Right kidney (tissue), 1 donor: ENCODE measurements around the gene MUC2.
"Not testable (repeated sequence)": the region's sequence is repeated elsewhere in the genome, so short reads cannot be mapped to it uniquely, and the experiment has no call there.

Source experiments
- DNase-seq: peaks from one replicate; pipeline ENCODE4 v3.0.0-alpha.2; 2016

Gene MUC2

DNA sequence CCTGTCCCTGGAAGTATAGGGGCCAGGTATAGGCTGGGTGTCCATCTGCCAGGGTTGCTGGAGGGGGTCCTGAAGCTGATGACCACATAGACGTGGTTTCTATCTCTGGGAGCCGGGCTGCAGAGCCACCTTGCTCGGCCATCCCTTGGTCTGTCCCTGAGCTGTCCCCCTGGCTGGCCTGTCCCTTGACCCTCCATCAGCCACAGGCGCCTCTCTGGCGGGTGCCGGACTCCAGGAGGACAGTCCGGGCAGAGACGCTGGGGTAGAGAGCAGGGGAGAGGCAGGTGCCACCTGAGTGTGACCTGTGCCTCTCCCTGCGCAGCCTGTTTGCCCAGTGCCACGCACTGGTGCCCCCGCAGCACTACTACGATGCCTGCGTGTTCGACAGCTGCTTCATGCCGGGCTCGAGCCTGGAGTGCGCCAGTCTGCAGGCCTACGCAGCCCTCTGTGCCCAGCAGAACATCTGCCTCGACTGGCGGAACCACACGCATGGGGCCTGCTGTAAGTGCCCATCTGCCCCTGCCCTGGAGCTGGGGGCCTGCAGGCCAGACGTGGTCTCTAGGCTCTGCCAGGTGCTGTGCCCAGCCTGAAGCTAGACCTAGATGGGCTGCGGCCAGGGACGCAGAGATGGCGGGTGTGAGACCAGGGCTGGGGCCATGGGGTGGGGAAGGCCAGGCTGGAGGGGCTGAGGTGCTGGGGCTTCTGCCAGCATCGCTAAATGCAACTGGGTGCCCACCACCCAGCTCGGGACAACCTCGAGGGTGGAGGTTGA lies 29.9 kb downstream of the MUC2 start:
- DNase-seq = no peak

GRCh38 chr11:1105183-1105565 lies 30.5 kb downstream of the MUC2 start:
- no peak for DNase-seq

DNA sequence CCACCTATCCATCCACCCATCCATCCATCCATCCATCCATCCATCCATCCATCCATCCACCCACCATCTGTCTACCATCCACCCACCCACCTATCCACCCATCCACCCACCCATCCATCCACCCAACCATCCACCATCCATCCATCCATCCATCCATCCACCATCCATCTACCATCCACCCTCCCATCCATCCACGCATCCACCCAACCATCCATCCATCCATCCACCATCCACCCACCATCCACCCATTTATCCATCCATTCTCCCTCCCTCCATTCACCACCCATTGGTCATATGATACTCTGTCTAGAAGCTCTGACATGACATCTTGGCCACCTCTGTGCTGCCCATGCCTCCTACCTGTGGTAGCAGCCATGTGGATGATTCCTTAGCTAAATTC lies 31.7 kb downstream of the MUC2 start:
- no peak for DNase-seq

- DNase-seq = no peak
These were observed 32.9 kb downstream of the MUC2 start for GRCh38 chr11:1107316-1108245.

DNA sequence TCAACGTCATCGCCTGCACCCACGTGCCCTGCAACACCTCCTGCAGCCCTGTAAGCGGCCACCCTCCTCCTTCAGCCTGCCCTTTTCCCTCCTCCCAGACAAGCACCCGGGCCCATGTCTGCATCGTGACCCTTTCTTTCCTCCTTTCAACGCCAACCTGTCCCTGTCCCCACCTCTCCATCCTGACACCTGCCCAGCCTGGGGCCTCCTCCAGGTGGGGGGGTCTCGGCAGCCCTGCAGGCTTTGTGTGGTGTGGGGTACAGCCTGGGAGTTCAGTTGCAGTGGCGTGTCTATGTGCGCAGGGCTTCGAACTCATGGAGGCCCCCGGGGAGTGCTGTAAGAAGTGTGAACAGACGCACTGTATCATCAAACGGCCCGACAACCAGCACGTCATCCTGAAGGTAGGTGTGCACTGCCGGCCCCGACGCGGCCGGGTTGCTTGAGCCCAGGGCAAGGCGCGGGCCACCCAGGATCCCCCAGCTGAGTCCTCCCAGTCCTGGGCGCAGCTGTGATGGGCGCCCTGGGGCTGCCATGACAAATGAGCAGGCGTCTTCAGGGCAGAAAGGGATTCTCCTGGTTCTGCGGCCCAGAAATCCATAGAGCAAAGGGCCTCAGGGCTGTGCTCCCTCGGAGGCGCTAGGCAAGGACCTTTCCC lies 33.7 kb downstream of the MUC2 start:
- no peak for DNase-seq

DNA sequence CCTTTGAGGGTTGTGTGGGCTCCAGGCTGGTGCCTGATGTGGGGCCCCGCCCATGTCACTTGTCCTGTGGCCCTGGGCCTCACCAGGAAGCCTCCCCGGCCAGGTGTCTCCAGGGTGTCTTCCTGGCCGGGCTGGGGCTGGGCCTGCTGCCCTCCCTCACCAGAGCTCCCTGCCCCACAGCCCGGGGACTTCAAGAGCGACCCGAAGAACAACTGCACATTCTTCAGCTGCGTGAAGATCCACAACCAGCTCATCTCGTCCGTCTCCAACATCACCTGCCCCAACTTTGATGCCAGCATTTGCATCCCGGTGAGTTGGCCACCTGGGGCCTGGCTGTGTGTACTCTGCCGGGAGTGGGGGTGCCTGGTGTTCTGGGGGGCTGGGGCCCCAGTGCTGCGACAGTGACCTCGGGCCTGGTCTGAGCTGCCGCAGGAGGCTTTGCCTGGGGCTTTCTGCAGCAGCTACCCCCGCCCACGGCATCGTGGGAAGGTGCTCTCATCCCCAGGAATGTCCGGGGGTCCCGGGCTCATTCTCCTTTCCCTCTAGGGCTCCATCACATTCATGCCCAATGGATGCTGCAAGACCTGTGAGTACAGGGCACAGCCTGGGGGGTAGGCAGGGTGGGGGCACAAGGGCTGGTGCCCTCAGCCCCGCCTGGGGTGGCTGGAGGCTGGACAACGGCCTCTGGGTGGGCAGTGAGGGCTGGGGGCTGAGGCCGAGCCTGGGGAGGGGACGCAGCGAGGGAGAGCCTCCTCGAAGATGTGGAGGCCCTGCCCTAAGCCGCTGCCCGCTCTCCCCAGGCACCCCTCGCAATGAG lies 34.6 kb downstream of the MUC2 start:
- no peak for DNase-seq

- no peak for DNase-seq
These were observed 35.4 kb downstream of the MUC2 start for GRCh38 chr11:1109918-1110705.

- DNase-seq = no peak
These were observed 37.0 kb downstream of the MUC2 start for GRCh38 chr11:1111545-1112212.

DNA sequence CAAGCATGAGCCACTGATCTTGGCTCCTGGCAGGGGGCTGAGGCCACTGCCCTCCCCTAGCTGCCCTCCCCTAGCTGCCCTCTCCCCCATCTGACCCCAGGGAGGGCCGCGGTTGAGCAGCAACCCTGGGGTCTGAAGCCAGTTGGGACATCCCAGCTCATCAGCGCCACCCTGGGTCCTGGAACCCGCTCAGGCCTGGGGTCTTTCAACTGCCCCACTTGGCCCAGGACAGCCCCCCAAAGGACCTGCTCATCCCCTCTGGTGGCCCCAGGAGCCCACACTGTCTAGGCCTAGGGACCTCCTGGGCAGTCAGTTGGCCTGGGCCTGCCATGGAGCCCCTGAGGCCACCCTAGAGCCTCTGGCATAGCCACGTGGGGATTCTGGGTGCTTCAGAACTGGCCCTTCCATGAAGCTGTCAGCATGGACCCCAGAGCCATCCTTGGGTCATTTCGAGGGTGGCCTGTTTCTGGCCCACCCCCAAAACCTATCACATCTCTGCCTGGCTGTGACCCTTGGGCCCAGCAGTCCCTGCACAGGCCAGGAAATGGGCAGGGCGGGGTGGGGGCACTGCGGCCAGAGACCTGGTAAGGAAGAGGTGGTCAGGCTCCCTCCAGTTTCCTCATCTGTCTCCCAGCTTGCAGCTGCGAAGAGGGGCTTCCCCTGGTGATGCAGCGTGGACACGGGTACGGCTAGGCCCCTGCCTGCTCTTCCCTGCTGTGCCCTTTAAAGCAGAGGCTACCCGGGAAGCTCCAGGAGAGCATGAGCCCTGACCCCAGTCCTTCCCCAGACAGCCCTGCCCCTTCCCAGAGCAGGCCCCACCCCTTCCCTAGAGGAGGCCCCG lies 37.9 kb downstream of the MUC2 start:
- no peak for DNase-seq

DNA sequence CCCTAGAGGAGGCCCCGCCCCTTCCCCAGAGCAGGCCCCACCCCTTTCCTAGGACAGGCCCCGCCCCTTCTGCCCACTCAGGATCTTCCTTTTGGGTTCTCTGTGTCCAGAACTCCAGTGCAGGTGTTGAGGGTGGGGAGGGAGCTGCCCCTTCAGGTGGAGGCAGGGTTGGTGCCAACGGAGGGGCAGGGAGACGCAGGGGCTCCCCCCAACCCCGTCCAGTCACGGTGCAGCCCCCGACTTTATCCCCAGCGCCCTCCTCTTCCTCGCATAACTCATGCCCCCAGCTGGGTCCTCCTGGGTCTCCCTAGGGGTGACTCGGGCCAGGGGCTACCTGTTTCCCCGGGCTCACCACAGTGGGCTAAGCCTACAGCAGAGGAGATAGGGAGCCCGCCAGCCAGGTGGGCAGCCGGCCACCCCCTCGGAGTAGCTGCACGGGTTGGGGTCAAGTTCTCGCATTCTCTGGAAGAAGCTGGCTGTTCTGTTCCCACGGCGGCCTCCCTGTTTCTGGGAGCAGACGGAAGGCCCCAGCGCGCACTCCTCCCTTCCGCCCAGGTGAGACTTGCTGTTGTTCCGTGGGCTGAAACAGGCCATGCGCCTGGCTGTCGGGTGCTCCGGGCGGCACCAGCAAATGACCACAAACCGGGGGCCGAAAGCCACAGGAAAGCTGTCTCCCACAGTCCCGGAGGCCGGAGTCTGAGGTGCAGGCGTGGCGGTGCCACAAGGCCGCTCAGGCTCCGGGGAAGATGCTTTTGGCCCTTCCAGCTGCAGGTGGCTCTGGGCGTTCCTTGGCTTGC lies 38.9 kb downstream of the MUC2 start:
- DNase-seq = no peak

DNA sequence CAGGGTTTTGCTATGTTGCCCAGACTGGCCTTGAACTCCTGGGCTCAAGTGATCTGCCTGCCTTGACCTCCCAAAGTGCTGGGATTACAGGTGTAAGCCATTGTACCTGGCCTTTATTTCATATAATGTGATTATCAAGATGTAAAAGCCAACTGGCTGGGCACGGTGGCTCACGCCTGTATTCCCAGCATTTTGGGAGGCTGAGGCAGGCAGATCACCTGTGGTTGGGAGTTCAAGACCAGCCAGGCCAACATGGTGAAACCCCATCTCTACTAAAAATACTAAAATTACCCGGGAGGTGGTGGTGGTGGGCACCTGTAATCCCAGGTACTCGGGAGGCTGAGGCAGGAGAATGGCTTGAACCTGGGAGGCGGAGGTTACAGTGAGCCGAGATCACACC lies 40.6 kb downstream of the MUC2 start:
- DNase-seq = not testable (repeated sequence)

DNA sequence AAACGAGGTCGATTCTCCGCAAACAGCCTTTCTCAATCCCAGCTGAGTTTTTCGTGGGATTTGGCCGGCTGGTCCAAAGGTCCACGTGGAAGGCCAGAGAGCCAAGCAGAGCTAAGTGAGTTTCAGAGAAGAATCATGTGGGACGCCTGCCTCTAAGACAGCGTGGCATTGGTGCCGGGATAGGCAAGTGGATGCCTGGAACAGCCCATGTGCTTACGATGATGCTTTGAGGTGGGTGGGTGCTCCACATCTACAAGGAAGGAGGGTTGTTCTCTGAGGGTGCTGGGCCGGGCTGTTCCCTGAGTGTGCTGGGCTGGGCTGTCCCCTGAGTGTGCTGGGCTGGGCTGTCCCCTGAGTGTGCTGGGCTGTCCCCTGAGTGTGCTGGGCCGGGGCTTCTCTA lies 41.4 kb downstream of the MUC2 start:
- no peak for DNase-seq

DNA sequence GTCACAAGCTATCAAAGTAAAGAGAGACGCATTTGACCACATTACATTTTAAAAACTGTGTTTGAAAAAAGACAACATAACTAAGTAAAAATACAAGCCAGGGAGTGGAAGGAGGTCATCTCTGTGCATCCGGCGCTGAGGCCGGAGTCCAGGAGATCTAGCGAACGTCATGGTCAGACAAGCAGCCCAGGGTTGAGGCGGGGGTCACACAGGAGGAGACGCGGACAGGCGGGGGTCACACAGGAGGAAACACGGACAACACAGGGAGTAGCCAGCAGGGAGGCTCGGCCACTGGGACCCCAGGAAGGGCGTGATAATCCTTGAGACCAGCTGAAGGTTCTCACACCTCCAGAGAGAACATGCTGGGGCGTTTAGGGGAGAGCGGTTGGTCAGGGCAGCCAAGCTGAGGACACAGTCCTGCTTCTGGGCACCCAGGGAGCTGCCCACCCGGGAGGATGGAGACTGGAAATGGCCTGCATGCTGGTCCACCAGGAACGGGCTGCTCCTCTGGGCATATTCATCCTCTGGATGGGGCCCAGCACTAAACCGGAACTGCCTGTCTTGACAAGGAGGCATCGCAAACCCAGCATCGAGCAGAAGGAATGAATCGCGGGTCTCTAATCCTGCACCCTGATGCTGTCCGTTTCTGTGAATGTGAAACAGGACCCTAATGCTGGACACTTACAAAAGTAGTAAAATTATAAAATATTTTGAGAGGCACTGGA lies 42.2 kb downstream of the MUC2 start:
- DNase-seq = no peak

DNA sequence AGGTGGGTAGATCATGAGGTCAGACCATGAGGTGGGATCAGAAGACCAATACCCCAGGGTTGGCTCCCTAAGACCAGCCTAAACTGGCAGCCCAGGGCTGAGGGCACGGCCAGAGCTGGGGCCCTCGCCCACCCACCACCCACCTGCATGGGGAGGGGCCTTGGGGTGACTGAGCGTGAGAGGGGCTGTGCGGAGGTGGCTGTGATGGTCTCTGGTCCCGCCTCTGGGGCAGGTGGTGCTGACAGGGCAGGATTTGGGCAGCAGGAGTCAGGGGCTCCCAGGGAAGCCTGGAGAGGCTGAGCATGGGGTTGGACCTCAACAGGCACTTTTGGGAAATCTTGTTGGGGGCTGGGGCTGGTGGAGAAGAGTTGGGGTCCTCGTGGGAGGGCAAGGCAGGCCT lies 43.3 kb downstream of the MUC2 start:
- no peak for DNase-seq

- DNase-seq = no peak
These were observed 44.3 kb downstream of the MUC2 start for GRCh38 chr11:1118755-1119603.

- no peak for DNase-seq
These were observed 45.0 kb downstream of the MUC2 start for GRCh38 chr11:1119604-1120146.
